Activated naive CD8-positive, alpha-beta T cell treated with anti-CD3 and anti-CD28 coated beads, Interleukin-2, amount 10 ng/mL, durations not matched to agents 7 days and 5 days (primary cell): ENCODE results near the gene MAEA. TPM values are rescaled to one million over a fixed set of nuclear protein-coding genes. Genes with fewer than 3 reads are reported as not detected.

Experiments used
- ATAC-seq: fragments of 150-1000 bp; cut with Tn5 transposase; one replicate; pipeline ENCODE4 v1.10.0; 2021; ENCODE audit warnings: low read depth, moderate library complexity
- POLR2A ChIA-PET: fragments of 350-600 bp; sonication (Branson Sonifier 250); formaldehyde crosslinking; loops from one replicate; lab custom pipeline; 2021; ENCODE audit warnings: antibody characterized with exemption; lab: Charles Lee
- DNase-seq: peaks from one replicate; pipeline ENCODE4 v3.0.0; 2021
- H3K27ac Mint-ChIP-seq: one replicate; pipeline ENCODE4 v1.8.0; 2022; ENCODE audit warnings: mild to moderate bottlenecking, mixed read lengths
- H3K27me3 Mint-ChIP-seq: one replicate; pipeline ENCODE4 v1.8.0; 2022; ENCODE audit warnings: mild to moderate bottlenecking, moderate library complexity, mixed read lengths
- H3K36me3 Mint-ChIP-seq: one replicate; pipeline ENCODE4 v1.8.0; 2021; ENCODE audit warnings: mild to moderate bottlenecking, mixed read lengths
- H3K4me1 Mint-ChIP-seq: one replicate; pipeline ENCODE4 v1.8.0; 2021; ENCODE audit warnings: mixed read lengths
- H3K4me3 Mint-ChIP-seq: one replicate; pipeline ENCODE4 v1.8.0; 2022; ENCODE audit warnings: mild to moderate bottlenecking, moderate library complexity, mixed read lengths
- H3K9me3 Mint-ChIP-seq: one replicate; pipeline ENCODE4 v1.8.0; 2021; ENCODE audit warnings: mixed read lengths
- total RNA-seq, 2 experiments: library from RNA; stranded (reverse); gene quantifications; one replicate each; pipeline ENCODE4 v1.2.3, GENCODE V29; 2021

MAEA gene
- total RNA-seq, 2 experiments from 2014 or later = 73.2 to 82.9 TPM

- H3K4me3 Mint-ChIP-seq = no peak overlapping the region
- H3K36me3 Mint-ChIP-seq = peaks cover 46% of the 10 kb centered on the region
- peaks cover 19% of the 10 kb centered on the region for H3K4me1 Mint-ChIP-seq
- ATAC-seq (no peak), DNase-seq (no peak)
- POLR2A ChIA-PET = interaction anchor here (1.1 kb wide), 1 partner anchor 10 kb away, joined by 4 read pairs; no protein-coding TSS in a partner anchor
- no peaks in the 10 kb centered on the region for H3K27me3 Mint-ChIP-seq
- no peaks in the 10 kb centered on the region for H3K9me3 Mint-ChIP-seq
- peak overlapping the region; percentile 14 for H3K27ac Mint-ChIP-seq
Measured at GRCh38 chr4:1336088-1336491, 46.4 kb downstream of the MAEA start.

GRCh38 chr4:1337376-1337831 is 47.7 kb downstream of the MAEA start:
- POLR2A ChIA-PET = interaction anchor here (1.1 kb wide), 1 partner anchor 9 kb away, joined by 4 read pairs; no protein-coding TSS in a partner anchor
- Mint-ChIP-seq H3K36me3 (peaks cover 42% of the 10 kb centered on the region), H3K4me3 (no peak overlapping the region), H3K27me3 (no peaks in the 10 kb centered on the region), H3K4me1 (peaks cover 16% of the 10 kb centered on the region), H3K9me3 (no peaks in the 10 kb centered on the region), H3K27ac (peak overlapping the region; percentile 77)
- no peak for DNase-seq
- peak; percentile 59 for ATAC-seq

GRCh38 chr4:1337951-1338751 is 48.5 kb downstream of the MAEA start:
- H3K9me3 Mint-ChIP-seq = no peaks in the 10 kb centered on the region
- POLR2A ChIA-PET = no interaction called here
- DNase-seq (no peak), ATAC-seq (no peak)
- peak overlapping the region; percentile 77 for H3K27ac Mint-ChIP-seq
- peaks cover 16% of the 10 kb centered on the region for H3K4me1 Mint-ChIP-seq
- no peaks in the 10 kb centered on the region for H3K27me3 Mint-ChIP-seq
- peaks cover 42% of the 10 kb centered on the region for H3K36me3 Mint-ChIP-seq
- H3K4me3 Mint-ChIP-seq = no peak overlapping the region

GRCh38 chr4:1338752-1339414 is 49.2 kb downstream of the MAEA start:
- no peaks in the 10 kb centered on the region for H3K9me3 Mint-ChIP-seq
- peaks cover 44% of the 10 kb centered on the region for H3K36me3 Mint-ChIP-seq
- peak overlapping the region; percentile 16 for H3K27ac Mint-ChIP-seq
- ATAC-seq (no peak), DNase-seq (no peak)
- H3K4me3 Mint-ChIP-seq = no peak overlapping the region
- POLR2A ChIA-PET = no interaction called here
- H3K4me1 Mint-ChIP-seq = peaks cover 16% of the 10 kb centered on the region
- no peaks in the 10 kb centered on the region for H3K27me3 Mint-ChIP-seq

GRCh38 chr4:1339489-1339888 is 49.8 kb downstream of the MAEA start:
- Mint-ChIP-seq H3K27me3 (no peaks in the 10 kb centered on the region), H3K9me3 (no peaks in the 10 kb centered on the region), H3K36me3 (peaks cover 42% of the 10 kb centered on the region), H3K27ac (no peak overlapping the region), H3K4me1 (peaks cover 14% of the 10 kb centered on the region), H3K4me3 (no peak overlapping the region)
- no peak for ATAC-seq
- POLR2A ChIA-PET = no interaction called here
- DNase-seq = no peak

GRCh38 chr4:1340181-1340747 is 50.6 kb downstream of the MAEA start:
- no peaks in the 10 kb centered on the region for H3K27me3 Mint-ChIP-seq
- peaks cover 34% of the 10 kb centered on the region for H3K36me3 Mint-ChIP-seq
- peaks cover 18% of the 10 kb centered on the region for H3K4me1 Mint-ChIP-seq
- no peaks in the 10 kb centered on the region for H3K9me3 Mint-ChIP-seq
- H3K27ac Mint-ChIP-seq = no peak overlapping the region
- ATAC-seq (no peak), DNase-seq (no peak)
- no peak overlapping the region for H3K4me3 Mint-ChIP-seq
- POLR2A ChIA-PET = no interaction called here

- no peak for DNase-seq
- ATAC-seq = no peak
- Mint-ChIP-seq H3K27me3 (no peaks in the 10 kb centered on the region), H3K9me3 (no peaks in the 10 kb centered on the region), H3K36me3 (peaks cover 34% of the 10 kb centered on the region), H3K27ac (no peak overlapping the region), H3K4me1 (peaks cover 22% of the 10 kb centered on the region), H3K4me3 (no peak overlapping the region)
- POLR2A ChIA-PET = interaction anchor here (0.6 kb wide), 1 partner anchor 141 kb away, joined by 3 read pairs; no protein-coding TSS in a partner anchor
Measured at GRCh38 chr4:1340861-1341260, 51.2 kb downstream of the MAEA start.

DNA sequence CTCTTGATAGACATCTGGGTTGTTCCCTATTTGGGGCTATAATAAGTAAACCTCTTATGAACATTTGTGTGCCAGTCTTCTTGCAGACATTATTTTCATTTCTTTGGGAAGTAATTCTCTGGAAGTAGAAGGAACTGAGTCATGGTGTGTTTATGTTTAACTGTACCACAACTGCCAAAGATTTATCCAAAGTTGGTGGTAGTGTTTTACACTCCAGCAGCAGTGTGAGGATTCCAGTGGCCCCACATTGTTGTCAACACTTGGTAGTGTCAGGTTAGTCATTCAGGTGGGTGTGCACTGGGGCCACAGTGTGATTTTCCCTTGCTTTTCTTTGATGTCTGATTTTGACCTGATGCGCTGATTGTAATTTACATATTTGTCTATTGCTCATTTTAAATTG is 52.3 kb downstream of the MAEA start:
- Mint-ChIP-seq H3K27me3 (no peaks in the 10 kb centered on the region), H3K9me3 (no peaks in the 10 kb centered on the region), H3K4me1 (peaks cover 22% of the 10 kb centered on the region), H3K4me3 (no peak overlapping the region), H3K36me3 (peaks cover 26% of the 10 kb centered on the region), H3K27ac (no peak overlapping the region)
- ATAC-seq (no peak), DNase-seq (no peak)
- POLR2A ChIA-PET = interaction anchor here (0.6 kb wide), 1 partner anchor 370 kb away, joined by 4 read pairs; the partner anchor contains the start of gene SLBP

DNA sequence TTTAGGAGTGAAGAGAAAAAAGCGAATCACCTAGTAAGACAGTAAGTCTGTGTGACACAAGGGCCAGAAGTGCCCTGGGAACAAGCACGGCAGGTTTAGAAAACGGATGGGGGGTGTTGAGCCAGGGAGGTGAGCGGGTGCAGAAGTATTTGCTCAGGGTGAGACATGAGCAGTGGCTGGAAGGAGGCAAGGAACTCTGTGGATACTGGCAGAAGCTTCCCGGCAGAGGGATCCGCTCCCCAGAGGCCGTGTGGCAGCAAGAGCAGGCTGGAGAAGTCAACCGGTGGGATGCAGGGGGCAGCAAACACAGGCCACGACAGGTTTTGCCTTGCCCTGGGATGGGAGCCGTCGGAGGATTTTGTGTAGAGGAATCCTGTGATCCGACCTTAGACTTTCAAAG is 55.0 kb downstream of the MAEA start:
- peak overlapping the region; percentile 98 for H3K4me3 Mint-ChIP-seq
- ATAC-seq (no peak), DNase-seq (no peak)
- no peaks in the 10 kb centered on the region for H3K9me3 Mint-ChIP-seq
- peak overlapping the region; percentile 94 for H3K27ac Mint-ChIP-seq
- POLR2A ChIA-PET = no interaction called here
- no peaks in the 10 kb centered on the region for H3K27me3 Mint-ChIP-seq
- peaks cover 10% of the 10 kb centered on the region for H3K36me3 Mint-ChIP-seq
- H3K4me1 Mint-ChIP-seq = peaks cover 21% of the 10 kb centered on the region

DNA sequence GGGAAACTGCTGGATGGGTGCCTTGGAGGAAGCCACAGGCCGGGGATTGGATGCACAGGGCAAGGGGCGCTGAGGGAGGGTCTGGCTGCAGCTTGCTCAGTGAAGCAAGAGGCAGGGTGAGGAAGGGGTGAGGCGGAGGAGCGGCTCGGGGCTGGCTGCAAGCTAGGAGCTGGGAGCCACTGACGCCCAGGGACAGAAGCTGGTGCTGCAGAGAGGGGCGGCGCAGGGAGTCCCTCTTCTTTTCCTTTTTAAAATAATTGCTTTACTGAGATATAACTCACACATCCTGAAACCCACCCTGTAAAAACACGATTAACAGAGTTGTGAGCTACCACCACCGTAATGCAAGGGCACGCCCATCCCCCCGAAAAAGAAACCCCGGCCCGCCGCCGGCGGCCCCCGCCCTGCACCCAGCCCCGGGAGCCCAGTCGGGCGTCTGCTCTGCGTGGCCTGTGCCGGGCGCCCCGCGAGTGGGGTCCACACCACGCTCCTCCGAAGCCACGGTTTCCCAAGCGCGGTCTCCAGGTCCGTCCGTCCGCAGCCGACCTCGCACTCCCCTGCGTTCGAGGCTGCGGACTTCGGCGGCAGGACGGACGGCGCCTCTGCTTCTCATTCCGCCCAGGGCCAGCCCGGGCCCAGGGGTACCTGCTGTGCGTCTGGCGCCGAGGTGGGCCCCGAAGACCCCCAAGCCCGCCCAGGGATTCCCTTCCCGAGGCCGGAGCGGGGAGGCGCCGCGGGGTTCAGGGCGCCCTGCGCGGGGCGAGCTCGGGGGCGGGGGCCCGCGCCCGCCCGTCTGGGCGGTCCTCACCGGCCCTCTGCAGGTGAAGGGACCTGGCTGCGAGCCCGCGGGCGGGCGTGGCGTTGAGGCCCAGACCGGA is 56.5 kb downstream of the MAEA start:
- H3K27ac Mint-ChIP-seq = peak overlapping the region; percentile 94
- POLR2A ChIA-PET = interaction anchor here (0.6 to 3.3 kb wide), 21 partner anchors 9 to 517 kb away, joined by 3 to 66 read pairs (median 5); partner anchors contain the start of genes CTBP1, MAEA and SLBP
- peaks cover 21% of the 10 kb centered on the region for H3K4me1 Mint-ChIP-seq

GRCh38 chr4:1346781-1347409 is 57.2 kb downstream of the MAEA start, which contains the start of gene UVSSA:
UVSSA (plus strand) TSS chr4:1347208; CDS start chr4:1348092, 884 bp downstream.
- Mint-ChIP-seq H3K36me3 (peaks cover 4% of the 10 kb centered on the region), H3K4me1 (peaks cover 25% of the 10 kb centered on the region), H3K27me3 (no peaks in the 10 kb centered on the region), H3K9me3 (no peaks in the 10 kb centered on the region), H3K4me3 (peak within 1 kb of the TSS; percentile 98), H3K27ac (peak within 1 kb of the TSS; percentile 96)
- DNase-seq (peak; percentile 100), ATAC-seq (peak; percentile 91)
- POLR2A ChIA-PET = interaction anchor here (0.6 to 3.3 kb wide), 19 partner anchors 9 to 516 kb away, joined by 3 to 66 read pairs (median 5); partner anchors contain the start of genes CTBP1 and MAEA

More for the DNA sequence above, 56.5 kb downstream of the MAEA start:
- Mint-ChIP-seq H3K4me3 (peak overlapping the region; percentile 98), H3K27me3 (no peaks in the 10 kb centered on the region), H3K9me3 (no peaks in the 10 kb centered on the region), H3K36me3 (peaks cover 5% of the 10 kb centered on the region)
- ATAC-seq (peak; percentile 35), DNase-seq (peak; percentile 64)

DNA sequence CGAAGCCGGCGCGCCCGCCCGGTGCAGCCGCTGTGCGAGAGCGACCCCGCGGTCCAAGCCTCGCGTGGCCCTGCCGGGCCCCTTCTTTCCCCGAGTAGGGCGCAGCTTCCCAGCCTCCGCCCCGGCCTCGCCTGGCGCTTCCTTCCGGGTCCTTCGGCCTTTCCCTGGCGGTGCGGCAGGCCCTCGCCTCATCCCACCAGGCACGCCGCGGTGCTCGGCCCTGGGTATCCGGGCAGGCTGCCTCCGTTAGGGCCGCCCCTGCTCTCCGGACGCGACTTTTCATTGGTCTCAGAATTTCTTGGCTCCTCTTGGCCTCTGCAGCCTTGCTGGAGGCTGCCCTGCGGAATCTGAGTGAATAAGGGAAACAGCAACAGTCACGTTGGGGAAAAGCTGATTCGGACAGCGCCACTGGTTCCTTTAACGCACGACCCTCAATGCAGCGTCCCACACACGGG is 57.7 kb downstream of the MAEA start:
- Mint-ChIP-seq H3K9me3 (no peaks in the 10 kb centered on the region), H3K4me1 (peaks cover 25% of the 10 kb centered on the region), H3K27ac (peak overlapping the region; percentile 96), H3K36me3 (peaks cover 4% of the 10 kb centered on the region), H3K4me3 (peak overlapping the region; percentile 87), H3K27me3 (no peaks in the 10 kb centered on the region)
- ATAC-seq (peak; percentile 27), DNase-seq (no peak)
- POLR2A ChIA-PET = interaction anchor here (0.7 to 3.3 kb wide), 14 partner anchors 8 to 257 kb away, joined by 3 to 66 read pairs (median 6); partner anchors contain the start of genes CTBP1 and MAEA
